AML-193 (cell line): ENCODE data around the gene TNRC6C.

ENCODE experiments used
- DNase-seq, 2 experiments: peaks; one replicate each; lab custom pipeline; 2025; lab: John Stamatoyannopoulos, UW

The TNRC6C gene

DNA sequence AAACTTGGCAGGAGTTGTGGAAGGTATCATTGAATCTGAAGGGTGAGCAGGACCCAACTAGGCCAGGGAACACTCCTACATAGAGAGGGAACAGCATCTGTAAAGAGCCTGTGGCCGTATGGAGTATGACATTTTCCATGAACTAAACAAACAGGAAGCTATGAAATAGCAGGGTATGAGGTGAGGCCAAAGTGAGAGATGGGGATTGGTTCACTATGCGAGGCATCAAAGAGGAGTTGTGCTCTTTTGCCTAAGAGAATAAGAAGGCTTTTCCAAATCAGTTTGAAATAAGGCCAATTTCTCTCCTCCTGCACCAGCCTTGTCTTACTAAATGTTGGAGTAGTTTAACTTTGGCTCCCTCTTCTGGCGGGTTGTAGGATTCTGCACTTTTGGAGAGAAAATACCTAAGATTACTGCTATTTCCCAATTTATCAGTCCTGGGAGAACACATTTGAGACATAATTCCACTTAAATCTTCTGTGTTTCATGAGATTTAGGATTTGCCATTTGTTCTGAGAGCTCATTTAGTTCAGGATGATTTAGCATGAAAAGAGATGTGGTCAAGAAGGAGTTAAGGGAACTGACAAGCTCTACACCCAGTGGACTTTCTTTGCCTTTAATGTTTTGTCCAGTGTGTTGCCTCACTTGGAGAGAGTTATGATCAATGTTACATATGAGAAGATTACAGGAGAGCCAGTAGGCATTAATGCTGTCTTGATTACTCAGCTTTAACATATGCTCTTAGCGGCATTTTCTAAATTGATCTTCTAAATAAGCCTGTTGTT is 55.4 kb downstream of the TNRC6C start:
- peak; percentile 74 to 84 for DNase-seq

DNA sequence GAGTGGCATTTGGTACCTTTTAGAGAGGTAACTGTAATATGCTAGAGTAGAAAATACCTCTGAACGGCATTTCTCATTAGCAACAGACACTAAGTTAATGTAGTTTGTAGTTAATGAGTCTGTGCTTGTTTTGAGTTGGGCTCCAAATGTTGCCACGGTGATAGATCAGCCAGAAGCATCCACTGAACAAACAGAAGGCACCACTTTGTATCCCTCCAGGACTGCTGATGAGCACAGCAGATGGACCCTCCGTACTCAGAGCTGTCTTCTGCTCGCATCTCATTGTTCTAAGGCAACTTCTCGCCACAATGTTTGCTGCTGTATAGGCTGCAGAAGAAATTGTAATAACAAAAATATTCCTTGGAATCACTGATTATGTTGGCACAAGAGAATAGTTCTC is 56.1 kb downstream of the TNRC6C start:
- DNase-seq = no peak

DNA sequence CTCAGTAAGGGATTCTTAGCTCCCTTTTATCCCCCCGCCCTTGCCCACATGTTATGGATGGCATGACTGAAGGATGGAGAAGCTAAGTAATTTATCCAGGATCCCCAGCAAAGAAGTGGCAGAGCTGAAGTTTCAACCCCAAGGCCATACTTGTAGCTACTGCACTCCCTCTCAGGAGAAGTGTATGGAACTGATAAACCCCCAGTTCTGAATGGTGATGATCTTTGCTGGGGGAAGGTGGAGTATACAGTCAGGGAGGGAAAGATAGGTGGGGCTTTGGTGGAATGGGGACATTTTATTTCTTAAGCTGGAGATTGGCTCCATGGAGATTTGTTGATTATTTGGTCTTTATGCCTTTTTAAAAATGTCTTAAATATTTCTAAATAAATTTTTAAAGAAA is 58.3 kb downstream of the TNRC6C start:
- DNase-seq = no peak

DNA sequence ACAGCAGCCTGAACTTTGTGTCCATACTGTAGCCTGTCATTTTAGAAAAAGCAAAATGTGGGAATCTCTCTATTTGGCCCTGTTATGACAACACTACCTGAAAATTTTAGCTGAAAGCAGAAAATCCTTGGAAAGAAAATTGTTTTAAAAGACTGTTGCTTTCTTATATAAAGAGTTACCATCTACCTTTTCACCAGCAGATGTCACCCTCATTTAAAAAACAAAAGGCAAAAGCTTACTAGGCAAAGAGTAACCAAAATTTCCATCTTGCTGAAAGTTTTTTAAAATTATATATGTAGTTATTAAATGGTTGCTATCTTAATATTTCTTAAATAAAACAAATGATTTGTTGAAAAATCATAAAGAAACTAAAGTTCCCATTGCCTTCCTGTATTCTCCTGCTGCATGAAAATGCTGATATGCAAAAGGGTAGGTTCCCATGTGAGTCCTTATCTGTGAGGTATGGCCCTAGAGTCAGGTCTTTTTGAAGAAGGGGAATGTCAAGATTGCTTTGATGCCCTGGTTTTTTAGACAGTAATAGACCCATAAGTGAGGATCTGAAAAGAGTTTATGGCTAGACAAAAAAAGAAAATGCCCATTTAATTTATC is 61.0 kb downstream of the TNRC6C start:
- DNase-seq = peak; percentile 57 to 60

DNA sequence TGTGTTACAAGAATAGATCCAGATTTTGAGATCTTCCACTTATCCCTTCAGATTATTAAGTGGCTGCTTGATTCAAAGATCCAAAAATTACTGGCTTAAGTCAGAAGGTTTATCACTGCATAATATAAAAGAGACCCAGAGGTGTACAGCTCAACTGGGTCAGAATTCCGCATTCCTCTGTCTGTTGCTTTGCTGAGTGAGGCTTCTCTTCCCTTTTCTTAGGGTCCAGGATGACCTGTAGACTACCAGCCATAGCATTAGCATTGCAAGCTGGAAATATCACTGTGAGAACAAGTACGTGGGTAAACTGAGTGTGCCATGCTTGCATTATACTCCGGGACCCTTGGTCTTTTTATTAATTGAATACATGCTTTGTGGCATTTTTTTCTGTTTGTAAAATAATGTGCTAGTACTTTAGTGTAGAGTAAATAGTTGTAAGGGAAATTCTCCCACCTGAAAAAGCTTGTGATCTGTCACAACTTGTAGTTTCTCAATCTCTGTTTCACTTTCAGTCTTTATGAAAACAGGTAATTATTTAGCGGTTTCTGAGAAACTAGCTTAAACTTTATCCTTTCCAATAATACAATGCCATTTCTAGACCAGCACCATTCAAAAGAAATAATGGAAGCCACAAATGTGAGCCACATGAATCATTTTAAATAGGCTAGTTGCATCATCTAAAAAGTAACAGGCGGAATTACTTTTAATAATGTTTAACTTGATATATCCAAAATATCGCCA is 61.6 kb downstream of the TNRC6C start:
- DNase-seq = no peak

DNA sequence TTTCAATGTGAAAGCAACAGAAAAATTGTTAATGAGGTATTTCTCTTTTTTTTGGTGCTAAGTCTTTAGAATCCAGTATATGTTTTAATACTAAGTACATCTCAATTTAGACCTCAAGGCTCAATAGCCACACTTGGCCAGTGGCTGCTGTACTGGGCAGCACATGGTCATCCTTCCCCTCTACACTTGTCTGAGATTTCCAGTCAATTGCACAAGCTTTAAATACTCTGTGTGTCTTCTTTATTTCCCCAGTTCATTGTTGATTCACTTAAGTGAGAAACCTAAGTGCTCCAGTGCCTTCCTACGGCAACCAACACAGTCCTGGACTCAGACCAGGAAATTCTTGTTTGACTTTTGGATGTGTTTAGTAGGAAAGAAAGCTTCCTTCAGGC is 62.2 kb downstream of the TNRC6C start:
- DNase-seq = peak; percentile 10 to 20

DNA sequence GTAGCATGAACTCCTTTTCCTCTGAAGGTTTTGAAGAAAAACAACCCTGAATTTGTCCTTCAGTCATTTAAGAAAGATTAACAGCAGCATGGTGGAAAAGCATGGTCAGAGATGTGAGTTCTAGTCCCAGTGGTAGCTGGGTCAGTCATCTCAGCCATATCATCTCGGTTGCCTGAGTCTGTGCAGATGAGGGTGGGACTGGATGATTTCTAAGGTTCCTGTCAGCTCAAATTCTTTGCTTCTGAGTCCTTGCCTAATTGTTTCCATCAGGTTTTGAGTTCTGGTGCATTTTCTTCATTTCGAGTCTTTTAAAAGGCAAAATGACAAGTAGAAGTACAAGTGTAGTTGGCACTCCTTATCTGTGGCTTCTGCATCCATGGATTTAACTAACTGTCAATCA is 63.9 kb downstream of the TNRC6C start:
- DNase-seq = no peak

DNA sequence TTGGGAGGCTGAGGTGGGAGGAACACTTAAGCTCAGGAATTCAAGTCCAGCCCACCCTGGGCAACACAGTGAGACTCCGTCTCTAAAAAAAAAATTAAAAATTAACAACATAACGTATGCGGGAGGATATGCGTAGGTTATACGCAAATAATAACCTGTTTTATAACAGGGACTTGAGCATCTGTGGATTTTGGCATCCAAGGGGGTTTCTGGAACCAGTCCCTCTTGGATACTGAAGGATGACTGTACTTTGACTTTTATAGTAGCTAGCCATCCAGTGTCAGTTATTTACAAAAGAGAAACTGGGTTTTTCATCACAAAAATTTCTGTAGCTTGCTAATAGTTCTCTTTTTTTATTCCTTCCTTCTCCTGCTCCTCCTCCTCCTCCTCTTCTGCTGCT is 64.5 kb downstream of the TNRC6C start:
- peak; percentile 12 to 25 for DNase-seq

DNA sequence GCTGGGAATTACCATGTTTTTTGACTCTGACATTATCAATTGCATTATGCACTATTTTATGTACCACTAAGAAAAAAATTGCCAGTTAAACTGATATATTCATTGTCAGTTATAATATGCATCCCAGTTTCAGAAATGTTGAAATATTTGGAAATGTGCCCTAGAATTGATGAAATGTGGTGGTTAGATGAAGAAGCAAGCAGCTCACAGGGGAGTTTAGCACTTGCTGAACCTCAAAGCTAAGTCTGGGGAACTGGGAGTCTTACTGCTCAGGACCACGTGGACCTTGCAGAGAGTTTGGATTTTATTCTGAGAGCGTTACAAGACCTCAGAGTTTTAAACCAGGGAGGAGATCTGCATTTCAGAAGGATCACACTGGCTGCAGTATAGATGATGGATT is 67.9 kb downstream of the TNRC6C start:
- DNase-seq = peak; percentile 94

DNA sequence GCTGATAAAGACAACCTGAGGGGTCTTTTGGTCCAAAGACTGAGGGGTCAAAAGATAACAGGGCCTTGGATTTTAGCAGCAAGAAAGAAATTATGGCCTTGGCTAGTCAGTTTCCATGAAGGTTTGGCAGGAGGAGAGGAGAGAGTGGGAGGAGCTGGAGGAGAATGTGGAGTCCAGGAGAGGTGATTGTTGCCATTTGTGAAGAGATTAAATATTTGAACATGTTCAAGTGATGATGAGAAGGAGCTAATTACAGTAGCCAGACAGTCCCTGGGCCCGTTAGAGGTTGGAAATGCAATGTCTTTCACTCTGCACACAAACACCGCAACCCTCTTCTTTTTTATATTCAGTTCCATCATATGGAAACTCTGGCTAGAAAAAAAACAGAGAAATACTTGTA is 68.6 kb downstream of the TNRC6C start:
- DNase-seq = no peak

DNA sequence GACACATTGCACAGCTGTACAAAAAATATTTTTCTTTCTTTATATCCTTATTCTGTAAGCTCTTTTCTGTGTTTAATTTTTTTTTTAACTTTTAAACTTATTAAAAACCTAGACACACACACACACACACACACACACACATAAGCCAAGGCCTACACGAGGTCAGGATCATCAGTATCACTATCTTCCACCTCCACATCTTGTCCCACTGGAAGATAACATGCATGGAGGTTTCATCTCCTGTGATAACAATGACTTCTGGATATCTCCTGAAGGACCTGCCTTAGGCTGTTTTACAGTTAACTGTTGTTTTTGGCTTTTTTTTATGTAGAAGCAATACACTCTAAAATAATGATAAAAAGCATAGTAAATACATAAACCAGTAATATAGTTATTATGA is 71.2 kb downstream of the TNRC6C start:
- DNase-seq = no peak

DNA sequence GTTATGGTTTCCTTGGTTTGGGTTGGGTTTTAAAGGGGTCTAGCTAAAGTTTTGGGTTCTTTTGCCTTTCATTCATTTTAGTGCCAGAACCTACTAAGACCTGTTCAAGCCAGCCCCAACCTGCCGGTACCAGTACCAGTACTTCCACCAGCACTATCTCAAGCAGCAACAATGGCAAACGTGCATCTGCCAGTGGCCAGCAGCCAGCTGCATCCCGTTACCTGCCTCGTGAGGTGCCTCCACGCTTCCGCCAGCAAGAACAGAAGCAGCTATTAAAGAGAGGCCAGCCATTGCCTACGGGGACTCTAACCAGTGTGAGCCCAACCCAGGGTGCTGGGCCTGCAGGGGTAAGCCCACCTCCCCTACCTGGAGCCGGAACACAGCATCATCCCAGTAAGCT is 72.9 kb downstream of the TNRC6C start:
- DNase-seq = no peak

DNA sequence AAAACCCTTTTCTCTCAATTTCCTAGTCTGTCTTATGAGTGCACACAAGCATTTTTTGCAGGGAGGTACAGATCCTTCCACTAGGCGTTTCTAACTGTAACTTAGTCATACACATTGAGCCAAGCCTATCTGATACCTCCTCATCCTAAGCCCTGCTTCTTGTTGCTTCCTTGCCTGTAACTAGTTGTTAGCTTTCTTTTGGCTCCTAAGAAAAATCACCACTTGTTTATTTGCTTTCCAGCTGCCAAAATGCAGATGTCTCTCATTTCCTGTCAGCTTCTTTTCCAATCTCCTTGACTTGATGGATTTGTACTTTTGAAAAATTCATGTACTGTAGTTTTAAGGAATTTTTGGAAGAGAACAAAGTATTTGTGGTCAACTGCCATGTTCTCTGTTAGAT is 73.7 kb downstream of the TNRC6C start:
- no peak for DNase-seq

DNA sequence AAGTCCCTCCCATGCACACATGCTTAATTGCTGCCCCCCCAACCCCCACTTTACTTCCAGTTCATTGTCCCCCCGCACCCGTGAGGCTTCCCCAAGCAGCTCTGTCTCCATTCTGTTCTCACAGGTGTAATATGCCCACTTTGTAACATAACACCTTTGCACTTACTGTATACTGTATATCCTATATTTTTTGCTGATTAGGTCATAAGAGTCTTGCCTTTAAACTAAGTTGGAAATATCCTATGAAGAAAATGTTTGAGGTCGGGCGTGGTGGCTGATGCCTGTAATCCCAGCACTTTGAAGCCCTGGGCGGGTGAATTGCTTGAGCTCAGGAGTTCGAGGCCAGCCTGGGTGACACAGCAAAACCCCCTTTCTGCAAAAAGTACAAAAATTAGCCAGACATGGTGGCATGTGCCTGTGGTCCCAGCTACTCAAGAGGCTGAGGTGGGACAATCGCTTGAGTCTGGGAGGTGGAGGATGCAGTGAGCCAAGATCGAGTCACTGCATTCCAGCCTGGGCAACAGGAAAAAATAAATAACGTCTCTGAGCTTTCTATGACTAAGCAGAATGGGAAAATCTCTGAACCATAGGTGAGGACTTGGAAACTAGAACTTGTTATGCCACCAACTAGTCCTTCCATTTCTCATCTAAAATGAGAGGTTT is 76.1 kb downstream of the TNRC6C start:
- no peak for DNase-seq

DNA sequence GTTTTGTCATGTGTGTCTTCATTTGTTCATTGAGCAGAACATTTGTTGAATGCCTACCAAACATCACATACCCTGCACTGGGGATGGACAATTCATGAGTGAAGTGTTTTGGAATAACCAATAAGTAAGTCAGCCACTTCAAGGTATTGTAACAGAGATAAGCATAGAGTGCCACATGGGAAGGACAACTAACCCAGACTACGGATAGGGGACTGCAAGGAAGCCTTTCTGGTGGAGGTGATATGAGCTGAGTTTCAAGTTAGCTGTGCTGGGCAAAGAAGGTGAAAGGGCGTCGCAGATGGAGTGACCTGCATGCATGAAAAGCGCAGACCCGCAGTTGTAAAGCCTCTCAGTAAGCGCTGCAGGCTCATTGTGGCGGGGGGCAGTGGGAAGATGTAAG is 78.8 kb downstream of the TNRC6C start:
- DNase-seq = no peak

DNA sequence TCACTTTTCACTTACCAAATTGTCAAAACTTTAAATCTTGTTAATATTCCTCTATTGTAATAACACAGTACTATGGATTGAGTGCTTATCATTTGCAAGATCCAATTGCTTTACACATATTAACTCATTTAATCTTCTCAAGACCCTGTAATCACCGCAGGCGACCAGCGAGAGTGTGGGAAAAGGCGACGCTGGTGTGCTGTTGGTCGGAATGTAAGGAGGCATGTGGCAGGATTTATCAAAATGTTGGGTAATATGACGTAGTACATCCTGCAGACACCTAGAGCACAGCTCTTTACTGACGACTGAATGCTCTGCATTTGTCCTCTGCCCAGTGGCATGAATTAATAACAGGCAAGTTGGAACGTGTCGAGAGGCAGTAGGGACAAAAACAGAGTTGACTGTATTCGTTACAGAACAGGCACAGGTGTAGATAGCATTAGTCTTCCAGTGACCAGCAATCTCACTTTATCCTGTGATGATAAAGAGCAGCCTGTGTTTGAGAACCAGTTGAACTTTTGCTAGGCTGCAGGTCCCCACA is 80.3 kb downstream of the TNRC6C start:
- no peak for DNase-seq

DNA sequence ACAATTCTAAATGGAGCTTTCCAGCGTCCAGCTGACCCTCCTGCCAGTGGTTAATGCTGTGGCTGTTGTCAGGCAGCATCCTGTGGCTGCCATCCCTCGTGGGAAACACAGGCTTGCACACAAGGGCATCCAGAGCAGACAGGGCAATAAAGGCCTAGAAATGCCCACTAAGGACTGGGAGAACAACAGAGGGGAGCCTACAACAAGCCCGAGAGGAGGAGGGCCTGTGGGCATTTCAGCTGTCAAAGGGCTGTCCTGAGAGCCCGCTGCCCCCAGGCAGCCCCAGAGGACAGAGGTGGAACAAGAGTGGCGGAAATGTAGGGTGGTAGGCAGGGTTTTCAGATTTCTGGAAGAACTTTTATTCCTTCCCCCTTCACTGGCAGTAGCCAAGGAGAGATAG is 81.1 kb downstream of the TNRC6C start:
- DNase-seq = no peak

DNA sequence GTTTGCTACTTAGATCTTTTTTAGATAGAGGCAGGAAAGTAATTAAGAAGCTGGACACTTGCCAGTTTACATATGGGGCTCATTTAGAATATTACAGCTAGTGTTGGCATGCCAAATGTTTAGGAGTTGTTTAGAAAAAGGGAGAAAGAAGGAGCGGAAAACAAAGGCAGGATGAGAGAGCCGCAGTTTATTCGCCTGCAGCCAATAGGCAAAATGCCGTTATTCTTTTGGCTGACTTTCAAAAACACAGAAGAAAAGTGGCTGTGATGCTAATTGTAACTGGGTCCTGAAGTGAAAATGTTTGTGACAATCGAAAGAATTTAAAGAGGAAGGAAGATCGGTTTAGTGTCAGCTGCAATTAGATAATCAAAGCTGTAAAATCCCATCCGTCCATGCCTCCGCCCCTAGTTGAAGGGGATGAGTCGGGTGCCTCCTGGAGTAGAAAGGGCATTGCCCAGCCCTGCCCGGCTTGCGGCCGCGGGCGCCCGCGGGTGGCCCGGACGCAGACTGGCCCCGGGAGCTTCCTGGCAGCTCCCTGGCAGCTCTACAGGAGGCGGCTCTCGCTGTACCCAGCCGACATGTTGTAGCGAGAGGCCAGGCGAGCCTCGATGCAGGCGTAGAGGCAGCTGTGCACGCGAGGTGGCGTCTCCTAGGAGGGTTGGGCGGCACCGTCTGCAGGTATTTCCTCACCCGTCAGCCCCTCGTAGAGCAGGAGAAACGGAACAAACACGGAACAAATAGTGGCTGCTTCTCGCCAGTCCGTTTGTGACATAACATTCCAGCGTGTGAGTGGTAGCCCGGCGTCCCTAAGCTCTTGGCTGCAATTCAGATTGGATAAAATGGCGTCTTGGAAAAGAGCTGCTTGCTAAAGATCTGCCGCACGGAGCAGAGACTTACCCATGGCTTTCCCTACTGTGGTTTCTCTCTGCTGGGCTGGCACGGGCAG is 82.2 kb downstream of the TNRC6C start:
- no peak for DNase-seq

DNA sequence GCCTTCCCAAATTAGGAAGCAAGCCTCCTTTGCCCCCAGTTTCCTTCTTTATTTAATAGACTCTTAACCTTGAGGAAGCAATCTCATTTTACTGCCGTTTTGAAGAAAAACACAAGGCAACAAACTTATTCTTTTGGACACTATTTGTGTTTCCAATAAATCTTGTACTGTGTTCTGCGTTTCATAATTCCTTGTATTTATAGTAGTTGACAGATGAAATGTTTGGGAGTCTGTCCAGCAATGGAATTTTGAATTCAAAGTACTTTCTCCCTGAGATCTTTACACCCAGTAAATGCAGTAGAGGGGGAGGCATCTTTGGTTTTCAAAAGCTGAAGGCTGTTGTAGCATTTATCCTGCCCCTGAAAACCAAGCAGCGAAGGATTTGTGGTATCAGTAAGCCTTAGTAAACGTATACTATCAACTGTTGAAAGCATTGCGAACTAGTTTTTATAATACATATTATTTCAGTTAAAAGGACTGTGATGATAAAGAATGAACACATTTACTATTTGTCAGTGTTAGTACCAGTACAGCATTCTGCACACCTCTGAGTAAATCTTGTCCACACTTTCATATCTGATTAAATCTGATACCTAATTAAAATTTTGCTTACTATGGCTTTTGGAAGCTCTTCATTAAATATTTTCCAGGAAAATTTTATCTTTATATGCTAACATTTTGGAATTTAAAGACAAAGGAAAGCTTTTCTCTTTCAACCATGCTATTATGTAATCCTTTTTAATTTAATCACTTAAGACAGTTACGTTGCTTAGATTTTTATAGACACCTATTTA is 83.1 kb downstream of the TNRC6C start:
- no peak for DNase-seq

DNA sequence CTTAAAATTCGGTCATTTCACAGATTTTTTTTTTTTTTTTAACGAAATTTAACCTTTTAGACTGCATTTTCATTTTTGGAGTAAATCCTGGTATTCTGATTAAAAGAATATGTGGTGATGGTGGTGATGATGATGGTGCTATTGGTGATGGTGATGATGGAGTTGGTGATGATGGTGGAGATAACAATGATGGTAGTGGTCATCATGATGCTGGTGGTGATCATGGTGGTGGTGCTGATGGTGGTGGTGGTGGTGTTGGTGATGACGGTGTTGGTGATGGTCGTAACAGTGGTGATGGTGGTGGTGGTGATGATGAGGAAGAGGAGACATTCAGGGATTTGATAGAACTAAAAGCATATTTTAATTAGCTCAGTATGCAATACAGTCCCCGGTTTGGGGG is 84.0 kb downstream of the TNRC6C start:
- DNase-seq = no peak
